GM18508 (cell line): ENCODE results near the gene SYNE2.
"Not testable (repeated sequence)": the region's sequence is repeated elsewhere in the genome, so short reads cannot be mapped to it uniquely, and the experiment has no call there.

ENCODE experiments used
- ATAC-seq: cut with Tn5 transposase; IDR thresholded peaks from one replicate; pipeline ENCODE4 v1.9.1; 2021; ENCODE audit warnings: moderate number of reproducible peaks; ENCODE audit not compliant: insufficient read depth, unreplicated experiment

Gene SYNE2

DNA sequence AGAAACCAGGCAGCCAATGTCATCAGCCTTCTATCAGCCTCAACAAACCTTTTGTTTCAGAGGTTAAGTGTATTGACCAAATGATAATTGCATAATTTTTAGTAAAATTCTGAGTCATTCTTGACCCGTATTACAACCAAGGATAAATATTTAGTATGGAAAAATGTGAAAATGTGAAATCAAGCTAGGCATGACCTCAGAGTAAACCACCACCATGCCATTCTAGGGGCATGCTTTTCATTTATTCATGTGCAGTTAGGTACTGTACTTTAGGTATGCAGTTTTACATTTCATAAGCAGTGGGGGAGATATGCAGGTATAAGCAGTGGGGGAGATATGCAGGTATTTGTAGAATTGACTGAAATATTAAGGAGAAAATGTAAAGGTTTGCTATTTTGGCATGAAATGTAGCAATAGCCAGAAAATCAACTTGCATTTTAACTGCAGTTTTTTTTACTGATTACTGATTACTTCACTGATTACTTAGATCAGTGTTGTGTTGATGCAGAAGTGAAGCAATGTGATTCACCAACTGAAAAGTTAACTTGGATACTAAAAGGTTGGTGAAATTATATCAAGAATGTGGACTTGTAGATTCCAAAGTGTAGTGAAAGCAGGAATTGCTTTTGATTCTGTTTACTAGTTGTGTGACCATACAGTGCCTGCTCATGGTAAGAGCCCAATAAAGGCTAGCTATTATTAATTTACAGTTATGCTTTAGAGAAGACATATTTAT, 257.2 kb downstream of the SYNE2 start:
- ATAC-seq, result no peak

DNA sequence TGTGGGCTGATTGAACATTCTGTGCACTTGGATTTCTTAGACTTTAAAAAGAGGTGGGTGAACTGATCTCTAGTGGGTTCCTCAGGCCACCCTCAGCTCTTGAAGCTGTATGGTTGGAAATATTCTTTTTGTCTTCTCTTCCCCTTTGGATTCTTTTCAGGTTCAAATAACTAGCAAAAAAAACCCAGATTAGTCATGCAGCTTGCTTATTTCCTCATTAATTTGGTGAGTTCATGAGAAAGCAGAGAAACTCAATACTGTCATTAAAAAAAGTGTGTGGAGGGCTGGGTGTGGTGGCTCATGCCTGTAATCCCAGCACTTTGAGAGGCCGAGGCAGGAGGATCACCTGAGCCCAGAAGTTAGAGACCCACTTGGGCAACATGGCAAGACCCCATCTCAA, 258.0 kb downstream of the SYNE2 start:
- no peak for ATAC-seq

DNA sequence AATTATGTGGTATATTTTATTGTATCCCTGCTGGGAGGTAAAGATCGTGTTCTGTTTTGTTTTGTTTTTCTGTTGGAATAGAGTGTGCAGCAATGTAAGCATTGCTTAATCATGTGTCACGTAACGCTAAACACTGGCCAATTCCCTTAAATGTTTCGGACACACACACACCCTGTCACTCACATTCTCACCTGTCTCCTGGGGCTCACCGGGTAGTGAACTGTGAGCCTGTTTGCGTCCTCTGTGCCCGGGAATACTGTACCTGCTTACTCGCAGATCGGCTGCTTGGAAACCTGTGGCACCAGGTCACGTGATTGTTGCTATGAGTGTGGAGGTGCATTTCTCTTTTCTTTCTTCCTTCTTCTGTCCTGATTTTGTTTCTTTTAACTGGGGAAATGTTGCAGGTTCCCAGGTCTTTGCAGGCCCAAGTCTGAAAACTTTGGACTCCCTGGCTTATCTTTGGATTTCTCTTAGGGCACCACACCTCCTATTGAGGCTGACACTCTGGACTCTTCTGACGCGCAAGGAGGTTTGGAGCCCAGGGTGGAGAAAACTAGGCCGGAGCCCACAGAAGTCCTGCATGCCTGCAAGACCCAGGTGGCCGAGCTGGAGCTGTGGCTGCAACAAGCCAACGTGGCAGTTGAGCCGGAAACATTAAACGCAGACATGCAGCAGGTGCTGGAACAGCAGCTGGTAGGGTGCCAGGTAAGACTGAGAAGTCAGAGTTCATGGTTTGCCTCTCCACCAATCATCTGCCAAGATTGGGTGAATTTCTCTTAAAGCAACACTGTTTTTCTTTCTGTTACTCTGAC, 260.3 kb downstream of the SYNE2 start:
- no peak for ATAC-seq

DNA sequence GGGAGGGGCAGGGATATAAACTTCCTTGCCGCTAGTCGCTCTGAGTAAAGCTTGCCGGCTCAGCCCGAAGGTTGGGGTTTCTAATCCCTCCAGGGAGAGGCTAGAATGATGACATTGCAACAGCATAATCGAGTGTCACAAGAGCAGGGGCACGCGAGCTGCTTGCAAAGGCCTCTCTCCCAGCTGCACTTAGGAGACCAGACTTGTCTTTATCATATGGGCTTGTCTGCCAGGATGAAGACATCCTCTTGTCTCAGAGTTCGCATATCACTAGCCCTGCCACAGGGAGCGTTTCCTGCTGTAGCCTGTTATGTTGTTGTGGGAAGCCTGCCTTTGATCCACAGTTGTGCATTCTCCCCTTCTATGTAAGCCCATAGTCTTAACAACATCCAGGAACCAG, 261.4 kb downstream of the SYNE2 start:
- no peak for ATAC-seq

DNA sequence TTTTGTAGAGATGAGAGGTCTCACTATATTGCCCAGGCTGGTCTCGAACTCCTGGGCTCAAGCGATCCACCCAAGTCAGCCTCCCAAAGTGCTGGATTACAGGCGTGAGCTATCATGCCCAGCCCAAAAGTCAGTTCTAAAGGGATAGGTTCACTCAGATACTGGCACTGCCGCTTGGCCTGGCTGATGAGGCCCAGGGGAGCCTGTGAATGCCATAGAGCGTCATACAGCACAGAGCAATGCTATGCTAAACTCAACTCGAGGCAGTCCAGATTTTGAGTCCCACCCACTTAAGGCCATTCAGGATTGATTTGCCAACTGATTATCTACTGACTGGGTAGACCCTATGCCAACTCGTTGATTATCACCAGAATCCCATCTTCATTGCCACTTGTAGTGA, 262.0 kb downstream of the SYNE2 start:
- ATAC-seq, result no peak

DNA sequence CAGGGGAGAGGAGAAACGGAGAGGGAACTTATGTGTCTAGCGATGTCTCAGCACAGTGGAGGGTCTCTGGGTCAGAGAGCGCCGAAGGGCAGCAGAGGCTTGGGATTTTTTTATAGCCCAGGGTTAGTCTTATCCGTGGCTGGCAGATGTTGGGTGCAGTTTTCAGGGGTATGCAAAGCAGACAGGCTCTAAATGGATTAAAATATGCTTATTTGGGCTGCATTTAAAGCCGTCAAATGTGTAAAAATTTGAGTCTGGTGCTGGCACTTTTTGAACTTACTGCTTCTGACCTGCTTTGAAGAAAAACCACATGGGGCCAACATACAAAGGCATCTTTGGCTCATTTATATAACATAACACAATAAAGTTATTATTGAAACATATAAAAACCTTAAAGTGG, 262.6 kb downstream of the SYNE2 start:
- no peak for ATAC-seq

DNA sequence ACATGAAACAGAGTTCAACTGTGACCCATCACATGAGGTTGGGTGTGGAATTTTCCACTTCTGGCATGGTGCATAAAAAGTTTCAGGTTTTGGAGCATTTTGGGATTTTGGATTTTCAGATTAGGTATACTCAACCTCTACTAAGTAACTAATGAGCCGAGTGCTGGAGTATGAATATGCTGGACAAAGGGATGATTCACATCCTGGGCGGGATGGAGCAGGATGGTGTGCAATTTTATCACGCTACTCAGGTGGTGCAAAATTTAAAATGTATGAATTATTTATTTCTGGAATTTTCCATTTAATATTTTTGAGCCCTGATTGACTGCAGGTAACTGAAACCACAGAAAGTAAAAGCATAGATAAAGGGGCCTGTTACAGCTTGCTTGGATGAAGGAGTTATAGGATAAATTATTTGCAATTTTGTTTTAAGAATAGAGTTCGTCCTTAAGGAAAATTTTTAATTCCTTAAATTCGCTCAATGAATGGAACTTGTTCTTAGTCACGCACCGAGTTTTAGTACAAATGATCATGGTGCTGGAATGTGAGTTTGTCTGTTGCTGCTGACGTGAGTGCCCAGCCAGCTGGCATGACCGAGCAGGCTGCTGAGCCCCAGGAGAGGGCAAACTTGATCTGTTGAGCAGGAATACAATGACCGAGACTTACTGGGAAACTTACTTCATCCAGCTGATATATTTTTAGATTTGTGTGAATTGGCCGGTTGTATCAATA, 265.0 kb downstream of the SYNE2 start:
- no peak for ATAC-seq

DNA sequence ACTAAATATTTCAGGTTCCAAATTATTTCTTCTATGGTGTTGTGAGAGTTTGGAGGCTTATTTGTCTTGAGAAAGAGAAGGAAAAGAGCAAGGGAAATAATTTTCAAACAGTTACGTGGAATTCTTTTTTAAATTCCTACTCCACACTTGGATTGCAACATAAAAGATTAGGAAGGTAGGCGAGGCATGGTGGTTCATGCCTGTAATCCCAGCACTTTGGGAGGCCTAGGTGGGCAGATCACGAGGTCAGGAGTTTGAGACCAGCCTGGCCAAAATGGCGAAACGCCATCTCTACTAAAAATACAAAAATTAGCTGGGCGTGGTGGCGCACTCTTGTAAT, 265.6 kb downstream of the SYNE2 start:
- ATAC-seq, result not testable (repeated sequence)

DNA sequence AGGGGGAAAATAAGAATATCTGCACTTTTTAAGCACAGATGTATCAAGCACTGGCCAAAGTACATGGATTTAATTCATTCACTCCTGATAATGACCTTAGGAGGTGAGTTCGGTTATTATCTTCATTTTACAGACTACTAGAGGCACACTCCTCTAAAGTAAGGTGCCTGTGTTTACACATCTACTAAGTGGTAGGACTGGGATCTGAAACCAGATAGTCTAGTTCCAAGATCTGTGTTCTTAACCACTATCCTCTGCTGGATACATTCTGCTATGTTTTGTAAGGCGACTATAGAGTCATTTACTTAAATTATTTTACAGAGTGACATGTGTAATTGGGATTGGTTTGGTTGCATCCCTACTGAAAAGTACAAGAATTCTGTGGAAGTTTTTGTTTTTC, 266.1 kb downstream of the SYNE2 start:
- ATAC-seq, result no peak

DNA sequence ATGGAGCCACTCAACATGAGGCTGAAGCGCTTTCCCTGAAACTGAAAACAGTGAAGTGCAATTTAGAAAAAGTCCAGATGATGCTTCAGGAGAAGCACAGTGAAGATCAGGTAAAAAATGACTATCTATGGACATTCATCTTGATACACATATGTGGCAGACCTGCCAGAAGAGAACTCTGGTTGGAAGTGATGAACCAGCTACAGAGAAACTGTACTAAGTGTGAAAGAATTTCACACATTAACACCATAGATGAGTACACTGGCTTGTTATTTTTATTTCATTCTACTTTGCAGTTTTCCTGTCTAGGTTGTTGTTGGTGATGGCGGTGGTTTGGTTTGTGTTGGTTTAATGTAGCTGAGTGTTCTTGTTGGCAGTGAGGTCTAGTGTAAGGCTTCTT, 266.7 kb downstream of the SYNE2 start:
- no peak for ATAC-seq

DNA sequence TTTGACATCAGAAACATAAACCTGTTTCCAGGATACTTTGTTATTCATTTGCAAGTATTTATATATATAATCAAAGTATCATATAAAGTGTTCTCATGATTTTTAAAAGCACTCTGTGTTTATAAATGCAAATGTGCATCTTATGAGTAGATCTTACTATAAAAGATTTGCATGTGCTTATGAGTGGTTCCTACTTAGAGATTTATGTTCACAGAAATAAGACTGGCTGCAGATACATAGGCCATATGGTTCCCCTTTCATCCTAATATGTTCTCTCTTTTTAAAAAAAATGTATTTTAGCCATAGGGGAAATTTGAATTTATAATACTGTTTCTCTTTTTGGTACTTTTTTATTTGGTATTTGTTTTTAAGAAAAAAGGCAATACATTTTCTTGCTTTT, 267.2 kb downstream of the SYNE2 start:
- ATAC-seq, result no peak

DNA sequence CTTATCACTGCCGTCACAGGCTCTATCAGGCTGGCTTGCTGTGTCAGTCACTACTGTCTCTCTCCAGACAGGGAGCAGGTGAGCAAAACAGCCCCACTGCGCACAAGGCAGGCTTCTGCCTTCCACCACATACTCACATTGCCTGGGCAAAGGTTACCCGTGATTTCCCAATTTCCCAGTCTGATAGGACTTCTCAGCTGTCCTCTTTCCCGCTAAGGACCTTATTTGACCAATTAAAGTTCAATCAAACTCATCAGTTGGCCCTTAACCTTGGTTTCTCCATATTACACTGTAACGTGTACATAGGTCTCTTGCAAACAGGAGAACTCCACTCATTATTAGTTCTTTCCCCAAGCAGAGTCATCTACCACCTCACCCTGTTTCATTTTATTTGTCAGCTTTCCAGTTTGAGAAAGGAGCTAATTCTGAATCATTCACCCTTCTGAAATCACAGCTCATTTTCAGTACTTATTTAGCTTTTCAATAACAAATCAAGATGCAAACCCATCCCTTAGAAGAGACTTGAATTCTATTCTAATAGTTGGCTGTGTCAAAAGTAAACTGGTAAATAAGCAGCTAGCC, 270.5 kb downstream of the SYNE2 start:
- ATAC-seq, result no peak

DNA sequence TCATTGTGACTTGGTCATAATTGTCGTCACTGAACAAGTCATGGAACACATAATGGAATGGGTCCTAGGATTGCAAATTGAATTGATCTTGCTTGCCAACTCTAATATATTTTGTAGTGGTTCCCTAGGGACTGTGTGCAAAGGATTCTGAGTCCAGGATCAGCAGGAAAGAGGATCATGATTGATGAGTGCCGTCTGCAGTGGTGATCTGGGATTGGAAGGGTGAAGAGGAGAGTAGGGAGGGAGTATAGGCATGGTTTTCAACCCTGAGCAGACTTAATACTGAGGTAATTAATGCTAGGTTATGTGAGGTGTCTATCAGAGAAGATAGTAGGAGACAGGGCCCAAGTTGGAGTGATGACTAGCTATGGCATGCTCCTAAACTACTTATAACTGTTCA, 272.5 kb downstream of the SYNE2 start:
- ATAC-seq, result no peak

DNA sequence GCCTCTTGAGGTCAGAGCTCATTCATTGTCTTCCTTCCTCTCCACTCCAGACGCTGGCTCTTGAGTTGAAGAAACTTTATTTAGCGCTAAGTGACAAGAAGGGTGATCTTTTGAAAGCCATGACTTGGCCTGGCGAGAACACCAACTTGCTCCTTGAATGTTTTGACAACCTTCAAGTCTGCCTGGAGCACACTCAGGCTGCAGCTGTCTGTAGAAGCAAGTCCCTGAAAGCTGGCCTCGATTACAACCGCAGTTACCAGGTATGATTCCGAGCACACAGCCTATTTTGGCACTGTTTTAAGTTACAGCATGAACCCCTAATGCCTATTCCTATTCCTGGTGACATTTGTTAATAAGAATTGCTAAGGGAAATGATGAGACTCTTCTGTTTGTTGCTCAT, 273.7 kb downstream of the SYNE2 start:
- no peak for ATAC-seq

DNA sequence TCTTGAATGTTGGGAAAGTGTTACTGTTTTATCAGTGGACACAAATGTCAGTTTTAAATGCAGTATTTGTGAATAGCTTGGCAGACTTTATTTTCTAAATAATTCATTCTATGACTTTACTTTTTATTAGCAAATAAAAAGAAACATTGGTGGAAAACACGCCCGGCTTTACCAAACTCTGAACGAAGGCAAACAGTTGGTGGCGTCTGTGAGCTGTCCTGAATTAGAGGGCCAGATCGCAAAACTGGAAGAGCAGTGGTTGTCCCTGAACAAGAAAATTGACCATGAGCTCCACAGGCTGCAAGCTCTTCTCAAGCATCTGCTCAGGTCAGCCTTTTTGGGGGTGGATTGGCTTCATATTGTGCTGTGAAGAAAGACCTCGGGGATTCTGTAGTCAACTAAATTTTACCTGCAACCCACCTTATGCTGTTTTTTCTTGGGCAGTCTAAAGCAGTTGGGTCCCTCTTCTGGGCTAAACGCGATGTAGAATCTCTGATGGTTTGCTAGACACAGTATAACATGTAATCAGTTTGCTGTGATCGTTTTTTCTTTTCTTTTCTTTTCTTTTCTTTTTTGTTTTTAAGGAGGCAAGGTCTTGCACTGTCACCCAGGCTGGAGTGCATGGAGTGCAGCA, 285.0 kb downstream of the SYNE2 start:
- ATAC-seq, result no peak

DNA sequence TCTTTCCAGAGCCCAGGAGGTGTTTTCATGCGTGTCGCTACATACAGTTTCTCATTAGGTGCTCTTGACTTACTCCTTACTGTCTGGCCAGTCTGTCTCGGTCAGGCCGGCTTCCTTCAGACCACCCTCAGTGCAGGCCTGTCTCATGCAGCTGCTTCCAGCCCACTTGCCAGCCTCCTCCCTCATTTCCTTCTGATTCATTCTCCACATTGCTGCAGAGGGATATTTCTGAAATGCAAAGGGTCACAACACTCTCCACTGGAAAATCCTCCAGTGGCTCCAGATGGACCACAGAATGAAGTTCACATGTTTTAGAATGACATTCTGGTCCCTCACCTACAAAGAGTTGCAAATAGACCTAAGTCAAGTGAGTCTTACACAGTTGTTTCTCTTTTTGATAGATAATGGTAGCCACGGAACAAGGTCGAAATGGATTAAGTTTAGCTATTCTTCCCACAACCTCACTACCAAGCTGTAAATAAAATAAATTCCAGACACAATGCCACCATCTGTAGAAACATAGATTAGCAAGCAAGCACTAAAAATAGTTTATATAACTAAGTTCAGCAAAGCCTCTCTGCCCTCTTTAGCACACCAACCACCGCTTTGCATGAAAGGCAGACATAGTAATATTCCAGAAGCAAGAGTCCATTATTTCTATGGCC, 294.5 kb downstream of the SYNE2 start:
- ATAC-seq, result no peak

DNA sequence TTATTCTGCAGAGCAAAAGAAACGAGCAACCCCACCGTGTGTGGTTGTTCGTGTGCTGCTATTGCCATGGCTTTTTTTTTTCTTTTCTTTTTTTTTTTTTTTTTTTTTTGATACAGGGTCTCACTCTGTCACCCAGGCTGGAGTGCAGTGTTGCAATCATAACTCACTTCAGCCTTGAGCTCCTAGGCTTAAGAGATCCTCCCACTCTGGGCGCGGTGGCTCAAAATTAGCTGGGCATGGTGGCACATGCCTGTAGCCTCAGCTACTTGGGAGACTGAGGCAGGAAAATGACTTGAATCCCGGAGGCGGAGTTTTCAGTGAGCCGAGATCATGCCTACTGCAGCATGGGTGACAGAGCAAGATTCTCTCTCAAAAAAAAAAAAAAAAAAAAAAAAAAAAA, 297.1 kb downstream of the SYNE2 start:
- no peak for ATAC-seq

DNA sequence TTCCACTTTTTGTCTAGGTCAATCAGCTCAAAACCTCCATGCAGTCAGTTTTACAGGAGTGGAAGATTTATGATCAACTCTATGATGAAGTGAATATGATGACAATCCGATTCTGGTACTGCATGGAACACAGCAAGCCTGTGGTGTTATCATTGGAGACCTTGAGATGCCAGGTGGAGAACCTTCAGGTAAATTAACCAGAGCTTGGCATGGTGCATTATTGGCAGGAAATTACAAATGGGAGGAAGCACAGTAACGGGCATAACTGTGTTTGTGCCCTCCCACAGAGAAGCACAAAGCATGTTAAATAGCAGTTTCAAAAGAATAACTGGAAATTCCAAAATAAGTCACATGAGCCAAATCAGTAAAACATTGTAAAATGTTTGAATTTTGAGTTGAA, 305.8 kb downstream of the SYNE2 start:
- no peak for ATAC-seq

DNA sequence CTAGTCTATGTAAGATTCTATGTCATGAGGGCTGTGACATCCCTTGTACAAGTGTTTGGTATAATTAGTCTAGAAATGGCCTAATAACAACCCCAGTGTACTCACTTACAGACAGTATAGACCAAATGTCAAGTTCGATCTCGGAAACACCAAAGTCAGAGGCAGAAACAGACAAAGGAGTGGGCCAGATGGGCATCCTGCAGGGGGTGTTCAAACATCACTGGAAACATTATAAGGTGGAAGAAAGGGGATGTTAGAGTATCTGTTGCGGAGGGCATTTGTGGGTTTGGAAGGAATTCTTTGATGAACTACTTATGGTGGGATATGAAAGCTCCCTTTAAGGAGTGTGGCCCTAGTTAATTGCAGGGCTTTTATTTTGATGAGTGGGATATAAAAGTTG, 306.8 kb downstream of the SYNE2 start:
- ATAC-seq, result no peak

DNA sequence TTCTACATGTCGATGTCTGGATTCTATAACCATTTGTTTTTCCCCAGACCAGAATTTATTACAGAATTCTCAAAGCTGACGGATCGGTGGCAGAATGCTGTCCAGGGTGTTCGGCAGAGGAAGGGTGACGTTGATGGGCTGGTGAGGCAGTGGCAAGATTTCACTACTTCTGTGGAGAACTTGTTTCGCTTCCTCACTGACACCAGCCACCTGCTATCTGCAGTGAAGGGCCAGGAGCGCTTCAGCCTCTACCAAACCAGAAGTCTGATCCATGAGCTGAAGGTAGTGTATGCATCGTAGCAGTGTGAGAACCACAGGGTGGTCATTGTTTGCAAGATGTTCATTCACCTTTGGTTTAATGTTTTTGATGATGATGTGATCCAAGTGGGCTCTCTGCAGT, 317.4 kb downstream of the SYNE2 start:
- ATAC-seq, result no peak
